Measurements from ENCODE around the gene ZSWIM6.
"Not testable (repeated sequence)": the region's sequence is repeated elsewhere in the genome, so short reads cannot be mapped to it uniquely, and the experiment has no call there.

Gene ZSWIM6

DNA sequence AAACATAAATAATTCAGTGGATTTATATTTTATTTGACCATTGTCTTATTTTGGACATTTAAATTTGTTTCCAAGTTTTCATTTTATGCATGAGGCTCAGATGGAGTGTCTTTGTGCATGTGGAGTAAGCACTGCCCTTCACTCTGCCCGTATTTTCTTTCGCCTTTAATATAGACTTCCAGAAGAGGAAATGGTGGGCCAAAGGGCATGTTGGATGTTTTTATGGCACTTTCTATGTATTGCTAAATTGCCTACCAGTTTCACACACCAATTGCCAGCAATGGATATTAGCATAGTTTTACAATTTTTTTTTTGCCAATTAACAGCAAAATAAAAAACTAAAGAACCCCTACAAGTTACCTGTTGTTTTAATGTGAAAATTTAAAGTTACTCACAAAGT is 38.4 kb downstream of the ZSWIM6 start:
- no peak for DNase-seq

DNA sequence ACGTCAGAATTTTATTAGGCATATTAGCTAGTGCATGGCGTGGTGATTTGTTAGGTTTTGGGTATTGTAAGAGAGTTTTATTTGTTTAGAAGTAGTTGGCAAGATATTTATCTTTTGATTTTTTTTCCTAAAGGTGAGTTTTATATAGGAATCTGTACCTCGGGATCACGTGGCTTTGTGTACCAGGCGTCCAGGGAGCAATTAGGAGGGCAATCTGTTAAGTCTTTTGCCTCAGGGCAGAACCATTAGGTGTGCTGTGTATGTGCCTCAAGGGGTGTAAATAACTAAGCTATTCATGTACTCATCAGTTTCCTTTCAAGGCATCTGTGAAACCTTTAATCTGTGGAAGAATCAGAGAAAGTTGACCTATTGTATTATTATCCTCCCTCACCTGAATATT is 39.4 kb downstream of the ZSWIM6 start:
- no peak for DNase-seq

DNA sequence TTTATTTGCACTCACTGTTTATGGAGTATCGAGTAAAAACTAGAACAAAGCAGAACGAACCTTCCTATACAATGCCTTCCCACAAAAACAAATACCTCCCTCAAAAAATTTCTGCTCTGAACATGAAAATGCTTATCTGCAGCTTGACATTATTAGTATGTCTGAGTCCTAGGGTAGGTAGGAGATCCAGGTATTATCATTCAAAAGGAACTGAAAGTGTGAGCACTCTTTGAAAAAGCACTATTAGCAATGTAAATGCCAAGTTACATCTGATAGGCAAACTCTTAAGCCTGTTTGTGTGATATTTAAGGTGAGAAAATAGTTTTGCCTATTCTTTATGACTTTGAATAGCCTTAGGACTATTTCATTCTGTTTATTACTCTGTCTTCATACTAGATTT is 47.6 kb downstream of the ZSWIM6 start:
- no peak for DNase-seq

DNA sequence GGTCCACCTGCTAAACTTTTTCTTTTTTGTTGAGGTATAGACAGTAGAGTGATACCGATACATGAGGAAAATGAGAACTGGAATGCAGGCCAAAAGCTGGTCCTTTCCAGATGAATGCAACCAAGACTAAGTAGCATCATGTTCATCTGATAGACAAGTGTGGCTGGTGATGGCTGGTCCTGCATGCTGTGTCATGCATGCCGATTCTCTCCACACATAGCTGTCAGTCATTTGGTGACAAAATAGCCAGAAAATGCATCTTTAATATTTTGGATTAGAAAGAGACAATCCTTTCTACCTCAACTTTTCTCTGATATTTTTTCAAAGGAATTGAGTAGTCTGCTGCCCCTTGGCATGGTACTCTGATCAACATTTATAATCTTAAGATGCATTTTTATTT is 49.9 kb downstream of the ZSWIM6 start:
- no peak for DNase-seq

DNA sequence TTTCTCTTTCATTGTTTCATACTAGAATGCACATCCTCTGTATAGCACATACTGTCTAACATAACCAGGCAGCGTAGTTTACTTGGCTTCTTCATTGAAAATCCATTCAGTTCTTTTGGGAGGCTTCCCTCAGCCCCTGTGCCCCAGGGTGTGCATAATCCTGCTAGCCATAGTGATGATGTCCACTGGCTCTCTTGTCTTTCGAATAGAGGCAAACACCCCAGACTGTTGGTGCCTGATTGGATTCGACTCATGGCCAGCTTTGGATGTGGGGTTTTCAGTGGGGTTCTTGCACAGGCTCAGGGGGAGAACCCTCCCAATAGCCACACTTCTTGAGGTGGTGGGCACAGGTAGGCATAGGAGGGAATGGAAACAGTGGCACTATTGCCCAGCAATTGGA is 53.6 kb downstream of the ZSWIM6 start:
- no peak for DNase-seq

DNA sequence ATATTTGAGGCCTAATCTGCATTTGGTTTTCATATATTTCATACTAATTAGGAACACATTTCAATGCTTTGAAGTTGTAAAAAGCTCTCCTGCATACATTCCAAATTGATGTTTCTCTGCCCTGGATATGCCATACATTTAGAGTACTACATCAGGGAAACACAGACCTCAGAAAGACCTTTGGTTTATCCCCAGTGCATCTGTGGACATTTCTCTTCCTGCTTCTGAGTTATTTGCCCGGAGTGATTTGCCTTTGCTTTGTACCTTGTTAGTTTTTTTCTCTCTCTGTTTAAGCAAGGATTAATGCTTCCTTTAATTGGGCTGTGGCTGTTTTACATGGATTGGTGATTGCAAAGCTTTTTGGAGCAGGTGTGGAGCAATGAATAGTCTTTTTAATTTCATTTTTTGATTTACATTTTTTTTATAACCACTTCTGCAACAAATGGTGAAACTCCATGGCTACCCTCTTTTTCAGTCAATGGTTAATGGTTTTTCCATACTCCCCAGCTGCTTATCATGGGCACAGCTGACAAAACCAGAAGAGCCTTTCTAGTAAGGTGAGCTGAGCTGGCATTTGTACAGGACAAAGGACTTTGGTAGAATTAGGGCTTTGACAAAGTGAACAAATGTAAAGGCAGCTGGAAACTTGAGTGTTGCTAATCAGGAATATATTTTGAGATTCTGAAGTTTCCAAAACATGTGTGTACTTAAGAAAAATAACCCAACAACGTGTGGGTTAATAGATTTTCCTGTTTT is 54.2 kb downstream of the ZSWIM6 start:
- DNase-seq, result no peak

DNA sequence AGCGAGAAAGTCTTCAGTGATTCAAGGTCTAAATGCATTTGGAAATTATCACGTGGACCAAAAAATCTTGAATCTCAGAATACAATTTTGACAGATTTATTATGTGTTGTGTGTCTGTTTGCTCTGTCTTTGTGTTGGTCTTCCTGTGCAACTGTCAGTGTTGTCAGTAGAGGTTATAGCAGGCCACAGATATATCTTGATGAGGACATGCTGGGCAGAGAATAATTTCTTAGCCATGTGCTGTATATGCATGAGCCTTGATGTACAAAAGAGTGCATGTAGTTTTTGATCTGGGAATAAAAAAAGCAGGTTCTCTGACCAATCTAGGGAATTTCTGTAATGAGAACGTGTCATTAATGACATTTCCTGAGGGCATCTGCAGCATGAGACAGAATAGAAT is 57.6 kb downstream of the ZSWIM6 start:
- DNase-seq, result no peak

DNA sequence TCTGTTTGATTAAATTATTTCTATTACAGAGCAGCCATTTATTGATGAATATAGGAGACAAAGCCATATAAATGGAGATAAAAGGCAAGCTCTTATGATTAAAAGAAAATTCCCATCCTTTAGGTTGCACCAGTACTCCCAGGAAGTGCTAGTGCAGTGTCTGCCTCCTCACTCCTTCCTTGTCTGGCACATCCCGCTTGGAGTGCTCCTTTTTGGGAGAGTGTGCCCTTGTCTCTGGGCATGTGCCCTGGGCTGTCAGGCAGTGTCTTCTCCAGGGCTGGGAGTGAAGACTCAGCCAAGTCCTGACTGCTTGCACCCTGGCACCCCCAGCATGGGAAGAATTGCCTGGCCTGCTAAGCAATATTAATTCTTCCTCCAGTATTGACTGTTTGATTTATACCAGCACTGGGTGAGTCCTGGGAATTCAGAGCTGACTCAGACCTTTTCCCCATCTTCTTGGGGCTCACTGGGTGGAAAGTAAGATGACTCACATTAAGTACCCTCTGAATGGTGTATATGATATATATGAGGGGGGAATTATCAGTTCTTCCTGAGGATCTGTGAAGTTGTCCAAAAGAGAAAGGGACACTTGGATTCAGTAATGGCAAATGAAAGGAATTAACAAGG is 62.1 kb downstream of the ZSWIM6 start:
- no peak for DNase-seq

DNA sequence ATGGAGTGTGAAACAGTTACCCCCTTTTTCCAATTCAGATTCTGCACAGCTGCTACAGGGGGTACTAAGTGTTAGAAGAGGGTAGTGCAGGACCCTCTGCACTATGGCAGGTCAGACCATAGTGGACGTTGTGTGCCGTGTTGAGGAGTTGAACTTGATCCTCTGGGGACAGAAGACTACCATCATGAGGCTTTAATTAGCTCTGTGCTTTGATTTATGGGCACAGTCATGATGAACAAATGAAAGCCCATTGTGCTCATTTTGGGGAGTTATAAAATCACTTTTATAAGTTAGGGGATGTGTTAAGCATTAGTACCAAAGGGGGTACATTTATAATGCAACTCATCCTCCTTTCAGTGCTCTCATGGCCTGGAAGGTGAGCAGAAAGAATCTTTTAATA is 62.7 kb downstream of the ZSWIM6 start:
- no peak for DNase-seq

DNA sequence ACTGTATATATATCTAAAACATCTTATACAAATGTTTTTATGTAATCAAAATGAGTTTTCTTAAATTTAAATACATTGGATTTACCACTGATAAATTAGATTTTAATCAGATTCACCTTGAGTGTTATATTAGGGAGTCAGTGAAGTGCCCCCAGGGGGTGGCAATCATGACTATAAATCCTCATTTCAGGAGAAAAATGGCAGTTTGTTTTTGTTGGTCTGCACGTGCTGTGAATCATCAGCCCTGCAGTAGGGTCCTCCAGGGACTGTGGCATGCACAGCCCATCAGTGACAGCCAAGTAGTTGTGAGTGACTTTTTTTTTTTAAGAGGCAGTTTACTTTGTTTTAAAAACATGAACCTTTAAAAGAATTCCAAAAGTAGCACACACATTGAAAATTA is 65.2 kb downstream of the ZSWIM6 start:
- DNase-seq, result no peak

DNA sequence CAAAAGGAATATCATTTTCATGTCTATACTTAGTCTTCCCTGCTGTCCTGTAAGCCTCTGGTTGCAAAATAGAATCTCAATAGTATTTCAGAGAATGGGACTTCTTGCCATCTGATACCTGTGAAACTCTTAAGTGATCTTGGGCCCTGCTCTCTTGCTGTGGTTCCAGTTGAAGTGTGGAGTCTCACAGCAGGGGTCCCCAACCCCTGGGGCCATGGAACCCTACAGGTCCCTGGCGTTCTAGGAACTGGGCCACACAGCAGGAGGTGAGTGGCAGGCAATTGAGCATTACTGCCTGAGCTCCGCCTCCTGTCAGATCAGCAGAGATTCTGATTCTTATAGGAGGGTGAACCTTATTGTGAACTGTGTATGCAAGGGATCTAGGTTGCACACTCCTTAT is 65.9 kb downstream of the ZSWIM6 start:
- no peak for DNase-seq

DNA sequence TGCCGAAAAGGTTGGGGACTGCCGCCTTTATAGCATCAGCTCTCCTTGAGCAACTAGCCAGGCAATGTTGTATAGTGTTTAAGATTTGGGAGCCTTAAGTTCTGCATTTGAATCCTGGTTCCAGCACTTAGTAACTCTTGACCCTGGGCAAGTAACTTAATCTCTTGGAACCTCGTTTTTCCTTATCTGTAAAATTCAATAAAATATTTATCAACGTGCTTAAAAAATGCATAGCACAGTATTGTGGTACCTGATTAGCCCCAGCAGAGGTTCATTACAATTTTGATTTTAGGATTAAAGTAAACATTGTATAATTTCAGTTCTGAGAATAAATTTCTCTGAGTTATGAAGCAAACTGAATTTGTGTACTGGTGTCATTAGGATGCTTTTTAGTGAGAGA is 66.4 kb downstream of the ZSWIM6 start:
- no peak for DNase-seq

DNA sequence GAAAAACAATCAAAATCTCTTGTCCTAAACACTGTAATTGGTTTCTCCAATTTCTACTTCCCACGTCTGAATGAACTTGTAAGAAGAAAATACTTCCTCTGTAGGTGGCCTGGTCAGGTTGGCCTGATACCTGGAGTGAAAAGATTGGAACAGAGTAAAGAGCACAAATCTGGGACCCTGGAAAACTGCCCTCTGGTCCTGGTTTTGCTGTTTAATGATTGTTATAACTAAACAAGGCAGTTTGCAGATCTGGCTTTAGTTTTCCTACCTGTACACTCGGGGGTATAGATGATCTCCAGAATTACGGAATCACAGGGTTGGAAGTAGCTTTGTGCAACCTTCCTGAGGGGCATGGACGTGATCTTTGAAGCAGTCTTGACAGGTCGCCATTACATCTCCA is 67.6 kb downstream of the ZSWIM6 start:
- no peak for DNase-seq

DNA sequence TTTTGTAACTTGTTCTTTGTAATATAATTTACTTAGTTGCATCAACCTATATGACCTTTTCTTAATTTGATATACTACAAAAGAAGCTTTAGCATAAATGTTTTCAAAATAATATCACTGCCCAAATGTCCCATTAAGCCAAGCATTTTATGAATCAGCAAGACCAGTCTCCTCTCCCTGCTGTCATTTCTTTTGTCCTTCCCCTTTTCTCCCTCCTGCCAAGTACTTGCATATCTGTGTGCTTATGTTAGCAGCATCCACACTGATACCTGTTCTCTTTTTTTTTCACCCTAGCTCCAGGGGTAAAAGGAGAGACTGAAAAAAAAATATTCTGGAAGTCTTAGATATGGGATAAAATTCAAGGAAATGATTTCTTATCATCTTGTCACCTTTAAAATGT is 69.7 kb downstream of the ZSWIM6 start:
- DNase-seq, result no peak

DNA sequence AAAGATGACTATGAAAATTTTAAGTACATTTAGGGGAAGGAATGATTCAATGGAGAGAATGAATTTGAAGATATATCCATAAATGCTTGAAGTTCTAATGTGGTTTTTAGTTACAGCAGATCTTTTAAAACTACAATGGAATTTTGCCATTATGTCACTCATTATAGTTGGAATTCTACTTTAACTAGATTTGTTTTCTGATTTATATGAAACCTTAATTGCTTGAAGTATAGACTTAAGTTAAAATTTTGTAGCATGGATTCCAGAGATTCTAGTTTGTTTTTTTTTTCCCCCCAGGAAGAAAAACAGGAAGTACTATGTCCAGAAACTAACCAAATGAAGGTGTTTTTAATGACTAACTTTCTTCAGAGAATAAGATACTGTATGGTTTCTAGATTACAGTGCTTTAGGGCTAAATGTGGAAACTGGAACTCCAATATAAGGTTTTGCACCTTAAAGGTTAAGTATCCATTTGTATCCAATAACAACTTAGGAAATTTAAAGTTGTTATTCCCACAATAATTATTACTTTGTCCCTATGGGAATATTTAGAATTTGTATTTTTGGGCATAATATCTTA is 70.3 kb downstream of the ZSWIM6 start:
- DNase-seq, result no peak

DNA sequence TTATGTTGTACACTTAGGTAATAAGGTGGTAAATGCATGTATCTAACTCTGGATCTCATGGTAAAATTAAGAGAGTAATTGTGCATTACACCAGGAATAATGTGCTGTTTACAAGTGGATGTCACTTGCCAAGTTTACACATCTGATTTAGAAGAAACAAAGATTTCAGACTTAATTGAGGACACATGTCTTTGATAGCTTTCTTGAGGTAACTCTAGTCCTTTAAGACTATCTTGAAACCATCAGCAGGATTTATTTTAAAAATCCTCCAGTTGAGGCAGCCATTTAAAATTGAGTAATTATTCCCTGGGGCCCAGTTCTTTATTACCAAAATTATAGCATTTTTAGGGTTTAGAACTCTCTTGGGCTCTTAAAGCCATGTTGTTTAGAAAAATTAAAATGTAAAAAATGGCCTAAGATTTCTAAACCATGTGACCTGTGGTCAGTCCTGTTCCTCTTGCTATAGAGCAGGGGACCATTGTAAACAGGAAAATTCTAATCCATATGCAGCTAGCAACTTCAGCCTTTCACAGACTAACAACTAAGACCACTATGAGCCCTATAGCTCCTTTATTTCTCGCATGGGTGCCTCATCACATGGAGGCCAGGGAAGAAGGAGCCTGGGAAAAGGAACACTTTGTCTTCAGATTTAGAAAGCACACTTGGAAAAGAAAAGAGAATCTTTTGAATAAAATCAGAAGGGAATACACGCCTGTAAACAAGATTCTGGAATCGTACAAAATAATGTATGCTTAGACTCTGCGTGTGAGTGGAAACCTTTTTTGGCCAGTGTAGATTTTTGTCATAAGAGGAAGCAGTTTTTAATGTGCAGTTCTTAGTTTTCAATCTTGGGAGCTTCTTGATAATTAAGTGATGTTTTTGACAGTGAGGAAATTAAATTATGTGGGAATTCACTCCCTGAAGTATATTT is 71.2 kb downstream of the ZSWIM6 start:
- DNase-seq, result no peak

DNA sequence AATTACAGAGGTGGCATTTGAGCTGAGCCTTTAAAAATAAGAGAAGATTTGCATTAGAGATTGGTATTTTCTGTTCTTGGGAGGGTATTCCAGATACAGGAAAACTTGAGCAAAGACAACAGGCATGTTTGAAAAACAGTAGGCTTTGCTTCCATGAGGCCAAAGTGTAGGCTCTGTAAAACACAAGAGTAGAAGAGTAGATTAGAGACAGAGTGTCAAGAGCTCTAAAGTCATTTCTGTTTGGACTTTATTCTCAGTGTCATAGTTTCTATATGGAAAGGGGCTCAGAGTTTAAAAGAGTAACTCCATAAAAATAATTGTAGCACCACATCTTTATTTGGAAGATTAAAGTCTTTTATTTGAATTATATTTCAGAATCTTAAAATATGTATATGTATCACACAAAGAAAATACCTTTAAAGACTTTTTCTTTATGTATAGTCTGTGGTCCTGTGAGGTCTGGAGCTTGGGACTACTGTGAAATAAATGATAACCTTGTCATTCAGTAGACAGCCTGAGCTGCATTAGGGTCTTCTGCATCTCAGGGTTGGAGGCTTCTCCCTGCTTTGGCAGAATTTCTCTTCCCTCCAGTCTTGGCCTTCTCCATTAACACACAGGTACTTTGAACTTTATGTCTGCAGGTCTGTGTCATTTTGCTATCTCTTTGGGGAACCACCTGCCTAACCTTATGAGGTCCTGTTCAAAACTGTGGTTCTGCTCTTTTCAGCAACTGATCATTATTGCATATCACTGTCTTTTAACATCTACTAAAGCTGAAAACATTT is 73.6 kb downstream of the ZSWIM6 start:
- no peak for DNase-seq

DNA sequence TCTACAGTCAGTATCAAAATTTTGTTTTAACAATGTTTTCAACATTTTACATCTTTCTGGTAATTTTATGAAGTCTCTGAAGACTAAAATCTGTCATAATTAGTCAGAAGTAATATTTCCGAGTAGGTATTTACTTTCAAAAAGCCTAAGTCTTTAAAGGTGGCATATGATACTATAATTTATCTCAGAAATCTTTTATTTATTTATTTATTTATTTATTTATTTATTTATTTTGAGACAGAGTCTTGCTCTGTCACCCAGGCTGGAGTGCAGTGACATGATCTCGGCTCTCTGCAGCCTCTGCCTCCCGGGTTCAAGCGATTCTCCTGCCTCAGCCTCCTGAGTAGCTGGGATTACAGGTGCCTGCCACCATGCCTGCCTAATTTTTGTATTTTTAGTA is 74.4 kb downstream of the ZSWIM6 start:
- not testable (repeated sequence) for DNase-seq

DNA sequence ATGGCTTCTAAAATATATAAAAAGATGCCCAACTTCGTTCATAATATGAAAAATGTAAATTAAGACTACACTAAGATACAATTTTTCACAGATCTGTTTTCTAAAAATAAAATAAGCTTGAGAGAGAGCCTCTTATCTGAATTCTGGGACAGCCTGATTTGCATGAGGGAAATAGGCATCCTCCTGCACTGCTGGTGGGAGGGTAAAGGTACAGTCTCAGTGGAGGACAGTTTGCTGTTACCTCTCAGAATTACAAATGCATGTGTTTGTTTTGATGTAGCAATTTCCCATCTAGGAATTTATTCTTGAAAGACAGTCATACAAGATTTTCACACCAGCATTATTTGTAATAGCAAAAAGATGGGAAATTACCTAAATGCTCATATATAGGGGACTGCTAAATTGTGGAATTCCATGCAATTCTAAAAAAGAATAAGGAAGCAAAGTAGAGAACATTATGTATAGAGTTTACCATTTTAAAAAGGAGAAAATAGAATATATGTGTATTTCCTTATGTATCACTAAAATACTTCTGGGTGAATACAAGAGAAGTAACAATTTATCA is 75.7 kb downstream of the ZSWIM6 start:
- DNase-seq, result no peak

DNA sequence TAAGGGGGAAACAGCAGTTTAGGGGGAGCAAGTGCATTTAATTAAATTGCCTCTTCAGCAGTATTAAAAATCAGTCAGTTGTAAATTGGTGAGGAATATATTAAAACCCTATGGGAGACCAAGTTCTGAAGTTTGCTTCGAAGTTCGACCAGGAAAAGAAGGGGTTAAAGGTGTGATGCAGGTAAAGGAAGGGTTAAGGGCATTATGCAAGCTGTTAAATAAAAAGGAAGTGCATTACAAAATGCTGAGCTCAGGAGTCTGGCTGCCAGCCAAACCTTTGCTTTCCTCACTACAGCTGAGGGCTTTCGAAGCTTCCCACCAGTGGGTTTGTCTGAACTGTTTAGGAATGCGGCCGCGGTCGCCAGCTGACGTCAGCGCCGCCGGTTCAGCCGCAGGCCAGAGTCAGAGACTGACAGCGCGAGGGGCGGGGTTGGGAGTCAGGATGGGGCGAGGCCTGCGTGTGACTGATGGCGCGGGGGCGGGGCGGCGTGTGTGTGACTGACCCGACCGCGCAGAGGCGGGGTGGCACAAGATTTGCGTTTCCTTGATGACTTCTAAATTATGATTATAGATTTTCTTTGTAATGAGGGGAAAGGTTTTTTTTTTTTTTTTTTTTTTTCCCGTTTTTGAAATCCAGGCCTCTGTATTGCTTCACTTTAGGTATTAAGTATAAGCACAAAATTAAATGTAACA is 76.6 kb downstream of the ZSWIM6 start:
- peak; percentile 97 for DNase-seq

DNA sequence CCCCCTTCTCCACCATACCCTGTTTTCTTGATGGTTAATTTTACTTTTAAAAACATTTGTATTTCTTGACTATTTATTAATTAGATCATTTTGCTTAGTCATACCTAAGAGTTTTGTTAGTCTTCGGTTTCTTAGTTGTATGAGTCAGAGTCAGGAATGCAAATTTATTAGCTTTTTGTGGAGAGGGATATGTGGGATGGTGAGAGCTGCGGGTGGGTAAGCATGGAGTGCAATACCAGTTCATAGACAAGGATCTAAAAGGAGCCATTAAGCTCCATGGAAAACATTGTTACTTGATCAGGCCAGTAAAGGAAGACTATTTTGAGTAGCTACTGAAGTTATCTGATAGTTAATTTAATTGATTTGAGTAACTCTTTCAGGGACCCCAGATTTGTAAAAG is 77.5 kb downstream of the ZSWIM6 start:
- DNase-seq, result no peak

DNA sequence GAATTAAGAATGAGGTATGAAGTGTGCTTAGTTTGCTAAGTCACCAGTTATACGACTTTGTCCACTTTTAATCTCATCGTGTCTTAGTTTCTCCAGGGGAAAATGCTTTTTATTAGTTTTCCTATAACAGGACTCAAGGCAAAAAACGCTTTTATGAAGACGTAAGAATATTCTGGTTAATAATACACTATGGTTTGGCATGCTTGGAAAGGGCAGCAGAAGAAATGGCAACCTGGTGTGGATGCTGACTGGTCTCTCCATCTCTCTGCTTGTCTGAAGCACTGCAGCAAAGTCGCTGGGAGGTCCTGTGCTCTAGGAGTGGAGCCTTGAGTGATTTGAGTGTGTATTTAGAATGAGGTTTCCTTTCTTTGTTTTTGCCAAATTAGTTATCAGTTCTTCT is 78.8 kb downstream of the ZSWIM6 start:
- no peak for DNase-seq
